Bone marrow (tissue), 2 donors: ENCODE results near the gene PINK1.

ENCODE experiments used
- DNase-seq, 2 donors: peaks; one replicate each; lab custom pipeline; 2025; lab: John Stamatoyannopoulos, UW

The PINK1 gene

GRCh38 chr1:20681999-20682398 is 48.7 kb downstream of the PINK1 start:
- DNase-seq, result no peak

GRCh38 chr1:20682571-20683236 is 49.4 kb downstream of the PINK1 start:
- DNase-seq, result peak in 1 of 2 donors; percentile 71

GRCh38 chr1:20683614-20684013 is 50.4 kb downstream of the PINK1 start:
- no peak for DNase-seq

- no peak for DNase-seq
Measured at GRCh38 chr1:20684050-20684620, 50.9 kb downstream of the PINK1 start.

GRCh38 chr1:20684651-20685050 is 51.4 kb downstream of the PINK1 start:
- no peak for DNase-seq

GRCh38 chr1:20685099-20685662 is 51.9 kb downstream of the PINK1 start:
- no peak for DNase-seq

- DNase-seq, result no peak
Measured at GRCh38 chr1:20685741-20686140, 52.5 kb downstream of the PINK1 start.

- DNase-seq, result no peak
Measured at GRCh38 chr1:20686883-20687725, 53.8 kb downstream of the PINK1 start.

- DNase-seq, result no peak
Measured at GRCh38 chr1:20689645-20690056, 56.4 kb downstream of the PINK1 start.

- no peak for DNase-seq
Measured at GRCh38 chr1:20691872-20692271, 58.6 kb downstream of the PINK1 start.

GRCh38 chr1:20693623-20694022 is 60.4 kb downstream of the PINK1 start:
- no peak for DNase-seq

GRCh38 chr1:20695515-20695914 is 62.3 kb downstream of the PINK1 start:
- no peak for DNase-seq

- DNase-seq, result peak; percentile 63 to 81
Measured at GRCh38 chr1:20696397-20697333, 63.4 kb downstream of the PINK1 start.

GRCh38 chr1:20697563-20697962 is 64.3 kb downstream of the PINK1 start:
- DNase-seq, result no peak

GRCh38 chr1:20698195-20698910 is 65.1 kb downstream of the PINK1 start:
- DNase-seq, result no peak

- DNase-seq, result no peak
Measured at GRCh38 chr1:20699558-20699957, 66.3 kb downstream of the PINK1 start.

- DNase-seq, result no peak
Measured at GRCh38 chr1:20700636-20701215, 67.5 kb downstream of the PINK1 start.
